Measurements from ENCODE around the gene CCER1.

Gene CCER1, protein sequence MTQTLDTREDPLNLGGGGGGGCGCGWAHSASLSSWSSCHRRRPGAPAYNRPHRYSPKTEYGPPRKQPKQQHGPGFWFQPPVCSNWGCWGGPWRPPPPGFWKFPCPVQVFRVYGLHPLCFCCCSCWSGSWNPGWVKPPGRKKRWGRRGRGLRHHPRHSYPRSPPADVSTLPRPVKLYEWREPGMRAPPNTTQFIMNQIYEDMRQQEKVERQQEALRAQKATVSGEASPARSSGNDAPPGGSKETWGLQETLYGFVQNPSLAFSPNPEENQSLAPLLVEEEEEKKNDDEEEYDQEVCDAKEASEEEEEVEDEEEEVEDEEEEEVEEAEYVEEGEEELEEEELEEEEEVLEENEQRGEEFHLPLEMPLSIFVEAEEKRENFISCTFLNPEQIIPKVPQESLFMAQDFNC

DNA sequence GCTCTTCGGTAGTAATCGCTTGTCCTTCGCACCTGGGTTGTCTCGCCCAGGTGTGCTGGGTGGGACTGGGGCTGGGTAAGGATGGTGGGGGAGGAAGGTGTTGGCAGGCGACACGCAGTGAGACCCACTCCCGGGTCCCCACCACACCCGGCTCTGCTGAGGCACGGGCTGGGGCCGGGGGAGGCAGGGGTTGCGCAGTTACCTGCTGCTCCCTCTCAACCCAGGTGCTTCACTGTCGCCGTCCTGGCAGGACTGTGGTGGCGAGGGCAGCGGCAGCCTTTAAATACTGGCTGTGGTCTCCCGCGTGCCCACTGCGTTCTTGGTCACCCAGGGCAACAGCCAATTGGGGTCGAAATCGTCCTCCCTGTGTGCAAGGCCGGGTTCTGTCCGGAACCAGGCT, at the start of gene CCER1:
TSS of gene CCER1 (minus strand) at position 256 of the 400 bp plus-strand sequence. CDS start 434 bp downstream, outside the sequence.
- TF ChIP-seq, protein P1, sequence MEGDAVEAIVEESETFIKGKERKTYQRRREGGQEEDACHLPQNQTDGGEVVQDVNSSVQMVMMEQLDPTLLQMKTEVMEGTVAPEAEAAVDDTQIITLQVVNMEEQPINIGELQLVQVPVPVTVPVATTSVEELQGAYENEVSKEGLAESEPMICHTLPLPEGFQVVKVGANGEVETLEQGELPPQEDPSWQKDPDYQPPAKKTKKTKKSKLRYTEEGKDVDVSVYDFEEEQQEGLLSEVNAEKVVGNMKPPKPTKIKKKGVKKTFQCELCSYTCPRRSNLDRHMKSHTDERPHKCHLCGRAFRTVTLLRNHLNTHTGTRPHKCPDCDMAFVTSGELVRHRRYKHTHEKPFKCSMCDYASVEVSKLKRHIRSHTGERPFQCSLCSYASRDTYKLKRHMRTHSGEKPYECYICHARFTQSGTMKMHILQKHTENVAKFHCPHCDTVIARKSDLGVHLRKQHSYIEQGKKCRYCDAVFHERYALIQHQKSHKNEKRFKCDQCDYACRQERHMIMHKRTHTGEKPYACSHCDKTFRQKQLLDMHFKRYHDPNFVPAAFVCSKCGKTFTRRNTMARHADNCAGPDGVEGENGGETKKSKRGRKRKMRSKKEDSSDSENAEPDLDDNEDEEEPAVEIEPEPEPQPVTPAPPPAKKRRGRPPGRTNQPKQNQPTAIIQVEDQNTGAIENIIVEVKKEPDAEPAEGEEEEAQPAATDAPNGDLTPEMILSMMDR (IDR thresholded peaks at IDR 0.05; ENCODE audit: low read depth, low read length, missing control alignments) = no peak
- no peak for DNase-seq (ENCODE audit: low read depth)
- H3K4me3 ChIP-seq (ENCODE audit: low read depth, low read length) = no peak within 1 kb of the TSS

DNA sequence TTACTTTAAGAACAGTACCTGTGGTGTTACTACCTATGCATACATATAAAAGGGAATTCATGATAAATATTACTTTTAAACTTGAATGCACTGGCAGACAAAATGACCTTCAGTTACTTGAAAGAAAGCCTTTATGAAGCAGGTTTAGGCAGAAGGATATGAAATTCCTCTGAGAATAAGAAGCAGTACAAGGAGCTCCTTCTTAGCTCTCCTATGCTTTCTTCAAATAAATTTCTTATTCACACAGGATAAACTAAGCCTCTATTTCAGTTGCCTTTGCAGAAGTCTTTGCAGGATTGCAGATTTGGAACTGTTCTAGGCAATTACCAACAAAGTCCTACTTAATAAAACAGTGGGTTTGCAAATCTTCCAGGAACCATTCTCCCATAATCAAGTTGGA, 48.8 kb upstream of the CCER1 start:
- H3K4me3 ChIP-seq (ENCODE audit: low read depth, low read length) = no peak overlapping the region
- DNase-seq (ENCODE audit: low read depth) = no peak
- TF ChIP-seq, protein P1 (IDR thresholded peaks at IDR 0.05; ENCODE audit: low read depth, low read length, missing control alignments) = no peak

DNA sequence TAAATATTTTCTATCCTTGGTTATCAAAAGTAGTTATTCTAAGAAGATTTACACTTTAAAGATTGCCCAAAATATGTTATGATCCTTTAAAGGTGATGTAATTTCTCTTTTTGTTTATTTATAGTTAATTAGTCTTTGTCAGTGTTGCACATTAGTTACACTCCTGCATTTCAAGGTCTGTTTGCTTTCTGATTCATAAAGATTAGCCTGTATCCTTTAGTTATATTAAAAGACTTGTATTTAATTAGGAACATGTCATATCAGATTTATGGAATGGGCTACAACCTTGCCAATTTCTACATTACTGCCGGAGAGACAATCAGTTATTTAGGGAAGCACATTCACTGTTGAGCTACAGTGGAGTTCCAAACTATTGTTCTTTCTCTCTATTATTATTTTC, 46.3 kb upstream of the CCER1 start:
- TF ChIP-seq, protein P1 (IDR thresholded peaks at IDR 0.05; ENCODE audit: low read depth, low read length, missing control alignments) = no peak
- DNase-seq (ENCODE audit: low read depth) = no peak
- H3K4me3 ChIP-seq (ENCODE audit: low read depth, low read length) = no peak overlapping the region

DNA sequence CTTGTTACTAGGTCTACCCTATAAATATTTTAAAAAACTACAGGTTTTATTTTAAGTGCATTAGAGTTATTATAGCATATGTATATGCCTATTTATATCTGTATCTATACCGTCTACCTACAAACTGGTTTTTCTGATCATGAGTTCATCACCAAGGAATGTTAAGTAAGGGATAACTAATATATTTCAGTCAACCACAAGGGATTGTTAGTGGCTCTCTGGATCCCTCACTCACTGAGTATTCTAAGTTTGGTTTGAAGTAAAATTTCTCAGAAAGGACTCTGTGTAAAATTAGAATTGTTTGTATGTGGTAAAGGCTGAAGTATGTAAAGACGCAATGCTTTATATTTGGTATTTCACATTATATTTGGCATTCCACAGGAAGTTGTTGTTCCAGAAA, 45.0 kb upstream of the CCER1 start:
- H3K4me3 ChIP-seq (ENCODE audit: low read depth, low read length) = no peak overlapping the region
- no peak for DNase-seq (ENCODE audit: low read depth)
- TF ChIP-seq, protein P1 (IDR thresholded peaks at IDR 0.05; ENCODE audit: low read depth, low read length, missing control alignments) = no peak

DNA sequence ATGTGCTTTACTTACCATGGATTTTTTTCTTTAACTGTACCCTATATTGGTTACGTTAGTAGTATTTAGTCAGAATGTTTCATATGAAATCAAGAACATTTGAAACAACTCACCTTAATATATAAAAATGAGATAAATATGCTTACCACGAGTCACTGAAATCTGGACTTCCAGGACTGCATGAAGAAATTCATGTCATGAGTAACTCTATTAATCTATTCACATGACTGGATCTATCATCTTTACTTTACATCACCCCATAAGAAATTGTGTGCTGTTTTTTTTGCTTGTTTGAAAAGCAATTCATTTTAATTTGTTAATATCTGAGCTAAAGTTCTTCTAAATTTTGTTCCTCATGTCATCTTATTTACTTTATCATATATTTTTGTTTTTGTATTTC, 44.6 kb upstream of the CCER1 start:
- no peak overlapping the region for H3K4me3 ChIP-seq (ENCODE audit: low read depth, low read length)
- TF ChIP-seq, protein P1 (IDR thresholded peaks at IDR 0.05; ENCODE audit: low read depth, low read length, missing control alignments) = no peak
- DNase-seq (ENCODE audit: low read depth) = no peak

DNA sequence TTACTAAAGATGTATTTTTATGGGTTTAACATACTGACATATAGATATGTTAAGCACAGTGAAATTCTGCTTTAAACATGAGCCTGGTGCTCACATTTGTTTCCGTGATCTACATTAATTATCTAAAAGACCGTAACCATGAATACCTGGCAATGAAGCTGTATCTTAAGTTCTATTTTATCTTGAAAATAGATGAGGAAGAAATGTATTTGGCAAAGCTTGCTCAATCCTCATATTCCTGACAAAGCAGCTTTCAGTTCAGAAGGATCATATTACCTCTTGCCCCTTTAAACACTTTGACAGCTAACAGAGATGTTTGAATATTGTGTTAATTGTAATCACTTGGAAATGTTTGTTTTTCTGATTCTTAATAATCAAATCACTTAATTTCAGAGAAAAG, 40.0 kb upstream of the CCER1 start:
- TF ChIP-seq, protein P1 (IDR thresholded peaks at IDR 0.05; ENCODE audit: low read depth, low read length, missing control alignments) = no peak
- no peak for DNase-seq (ENCODE audit: low read depth)

DNA sequence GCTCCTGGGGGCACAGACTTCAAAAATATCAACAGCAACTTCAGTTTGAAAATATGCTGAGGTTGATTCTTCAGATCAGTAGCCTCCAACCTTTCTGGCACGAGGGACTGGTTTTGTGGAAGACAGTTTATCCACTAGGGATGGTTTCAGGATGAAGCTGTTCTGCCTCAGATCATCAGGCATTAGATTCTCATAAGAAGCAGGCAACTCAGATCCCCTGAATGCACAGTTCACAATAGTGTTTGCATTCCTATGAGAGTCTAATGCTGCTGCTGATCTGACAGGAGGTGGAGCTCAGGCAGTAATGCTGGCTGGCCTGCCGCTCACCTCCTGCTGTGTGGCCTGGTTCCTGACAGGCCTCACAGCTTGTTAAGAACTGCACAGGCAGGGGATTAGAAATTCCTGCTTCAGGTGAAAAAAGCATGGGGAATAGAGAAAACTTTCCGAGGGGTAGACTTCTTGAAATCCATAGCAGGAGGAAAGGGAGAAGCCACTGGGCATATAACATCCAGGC, 37.0 kb upstream of the CCER1 start:
- no peak for DNase-seq (ENCODE audit: low read depth)
- no peak overlapping the region for H3K4me3 ChIP-seq (ENCODE audit: low read depth, low read length)
- TF ChIP-seq, protein P1 (IDR thresholded peaks at IDR 0.05; ENCODE audit: low read depth, low read length, missing control alignments) = no peak

More for the DNA sequence above, 40.0 kb upstream of the CCER1 start:
- H3K4me3 ChIP-seq (ENCODE audit: low read depth, low read length) = no peak overlapping the region
